Embryonic facial prominence (tissue), 1 donor: ENCODE results near the gene HOOK2.

Experiments used
- DNase-seq: peaks from one replicate; pipeline ENCODE4 v3.0.0-alpha.2; 2016; ENCODE audit errors: extremely low spot score

HOOK2 gene

GRCh38 chr19:12793290-12794195 lies 18.2 kb upstream of the HOOK2 start:
- DNase-seq = peak; percentile 86

GRCh38 chr19:12792853-12793289 lies 17.5 kb upstream of the HOOK2 start:
- DNase-seq = no peak

GRCh38 chr19:12792051-12792852 lies 16.9 kb upstream of the HOOK2 start:
- DNase-seq = no peak

GRCh38 chr19:12791345-12792050 lies 16.1 kb upstream of the HOOK2 start, which contains the start of gene JUNB:
JUNB (plus strand) TSS chr19:12791486; CDS start chr19:12791772, 286 bp downstream.
- peak; percentile 89 for DNase-seq

- DNase-seq = no peak
These were observed 15.4 kb upstream of the HOOK2 start for GRCh38 chr19:12790628-12791344.

GRCh38 chr19:12789904-12790619 lies 14.7 kb upstream of the HOOK2 start:
- peak; percentile 75 for DNase-seq

- DNase-seq = no peak
These were observed 13.9 kb upstream of the HOOK2 start for GRCh38 chr19:12789098-12789903.

- no peak for DNase-seq
These were observed 13.3 kb upstream of the HOOK2 start for GRCh38 chr19:12788682-12789097.

- DNase-seq = no peak
These were observed 12.8 kb upstream of the HOOK2 start for GRCh38 chr19:12788042-12788681.

- DNase-seq = no peak
These were observed 12.1 kb upstream of the HOOK2 start for GRCh38 chr19:12787458-12787857.

GRCh38 chr19:12786952-12787351 lies 11.6 kb upstream of the HOOK2 start:
- DNase-seq = no peak

GRCh38 chr19:12786141-12786870 lies 11.0 kb upstream of the HOOK2 start:
- no peak for DNase-seq

GRCh38 chr19:12785431-12786031 lies 10.2 kb upstream of the HOOK2 start:
- no peak for DNase-seq

- DNase-seq = no peak
These were observed 9.6 kb upstream of the HOOK2 start for GRCh38 chr19:12784871-12785430.

- no peak for DNase-seq
These were observed 9.1 kb upstream of the HOOK2 start for GRCh38 chr19:12784394-12784870.

- no peak for DNase-seq
These were observed 8.6 kb upstream of the HOOK2 start for GRCh38 chr19:12783849-12784393.

- no peak for DNase-seq
These were observed 8.0 kb upstream of the HOOK2 start for GRCh38 chr19:12783291-12783848.
